ENCODE measurements around the gene EXOSC9. TPM values are rescaled to one million over a fixed set of nuclear protein-coding genes. Genes with fewer than 3 reads are reported as not detected.
A peak's percentile ranks its signal among the peaks of the same experiment; 100 is the strongest.

EXOSC9 gene
- total RNA-seq, 1 experiment from 2014 or later: 19.3 TPM

GRCh38 chr4:121764303-121764701 lies 36.8 kb upstream of the EXOSC9 start:
- Histone ChIP-seq H3K27me3 (ENCODE audit: control insufficient read depth, insufficient read depth, low read length) (peaks cover 5% of the 10 kb centered on the region), H3K4me1 (ENCODE audit: control insufficient read depth, insufficient read depth, low read length) (no peaks in the 10 kb centered on the region), H3K27ac (ENCODE audit: low read length) (no peak overlapping the region), H3K4me3 (ENCODE audit: low read depth in 2 of 2, low read length in 2 of 2) (peak overlapping the region in 1 of 2 experiments; percentile 34; a peak in 1 of 4 replicates), H3K9me3 (ENCODE audit: control insufficient read depth, insufficient read depth, low read depth, low read length) (no peaks in the 10 kb centered on the region), H3K36me3 (ENCODE audit: control insufficient read depth, insufficient read depth, low read length) (no peaks in the 10 kb centered on the region)
- TF ChIP-seq SIN3A (IDR thresholded peaks at IDR 0.05; ENCODE audit: borderline replicate concordance, insufficient read depth, low read depth, low read length) (no peak), TCF7L2 (IDR thresholded peaks at IDR 0.05; ENCODE audit: low read depth, low read length) (no peak), CTCF (IDR thresholded peaks at IDR 0.05) (no peak), POLR2AphosphoS5 (IDR thresholded peaks at IDR 0.05; ENCODE audit: low read depth, low read length) (no peak), REST (IDR thresholded peaks at IDR 0.05; ENCODE audit: insufficient read depth in 1 of 2, low read depth in 2 of 2, low read length in 1 of 2) (no peak)
- ChIA-PET CTCF (no interaction called here), POLR2A (no interaction called here)
- DNase-seq (ENCODE audit: low read depth, low spot score): no peak
- BruUV-seq (replicated peaks): no TSS peak
- intact Hi-C loops (cut with micrococcal nuclease; ENCODE audit: unreplicated experiment): no loop called here
- in situ Hi-C loops (cut with HindIII; ENCODE audit: low pct_unique_long_range_greater_than_20kb, low sequenced_read_pairs): no loop called here
- no peak for ATAC-seq

GRCh38 chr4:121764702-121765367 lies 36.3 kb upstream of the EXOSC9 start, which contains the start of gene SMIM43:
Gene SMIM43 (minus strand): TSS chr4:121765164. CDS start chr4:121765105, 59 bp downstream.
- Histone ChIP-seq H3K27me3 (ENCODE audit: control insufficient read depth, insufficient read depth, low read length) (peaks cover 7% of the 10 kb centered on the region), H3K9me3 (ENCODE audit: control insufficient read depth, insufficient read depth, low read depth, low read length) (no peaks in the 10 kb centered on the region), H3K27ac (ENCODE audit: low read length) (no peak within 1 kb of the TSS), H3K36me3 (ENCODE audit: control insufficient read depth, insufficient read depth, low read length) (no peaks in the 10 kb centered on the region), H3K4me3 (ENCODE audit: low read depth in 2 of 2, low read length in 2 of 2) (peak within 1 kb of the TSS in 1 of 2 experiments; percentile 34; a peak in 2 of 4 replicates), H3K4me1 (ENCODE audit: control insufficient read depth, insufficient read depth, low read length) (no peaks in the 10 kb centered on the region)
- no TSS peak for BruUV-seq (replicated peaks)
- intact Hi-C loops (cut with micrococcal nuclease; ENCODE audit: unreplicated experiment) (no loop called here), in situ Hi-C loops (cut with HindIII; ENCODE audit: low pct_unique_long_range_greater_than_20kb, low sequenced_read_pairs) (no loop called here)
- ChIA-PET POLR2A (no interaction called here), CTCF (no interaction called here)
- DNase-seq (ENCODE audit: low read depth, low spot score) (no peak), ATAC-seq (no peak; the same call in 1 of the 2 replicates)
- TF ChIP-seq CTCF (IDR thresholded peaks at IDR 0.05) (no peak), POLR2AphosphoS5 (IDR thresholded peaks at IDR 0.05; ENCODE audit: low read depth, low read length) (no peak)

Measured in Panc1 (cell line).